WTC11 (cell line): ENCODE results near the gene GLG1. TPM values are rescaled to one million over a fixed set of nuclear protein-coding genes. Genes with fewer than 3 reads are reported as not detected.

ENCODE experiments used
- ATAC-seq: fragments of 200-7000 bp; cut with Tn5 transposase; 2 replicates; pipeline ENCODE4 v1.10.0; 2021; ENCODE audit warnings: mild to moderate bottlenecking, moderate library complexity
- CTCF ChIA-PET: fragments of 300-600 bp; sonication (Branson Sonifier 250); formaldehyde crosslinking; loops from one replicate; lab custom pipeline; 2021; ENCODE audit warnings: antibody characterized with exemption; lab: Charles Lee
- POLR2A ChIA-PET: fragments of 350-600 bp; sonication (Branson Sonifier 250); formaldehyde crosslinking; loops from one replicate; lab custom pipeline; 2021; ENCODE audit warnings: antibody characterized with exemption; lab: Charles Lee
- DNase-seq: peaks from one replicate; pipeline ENCODE4 v3.0.0; 2021; ENCODE audit warnings: low spot score
- H3K27ac Mint-ChIP-seq: 2 replicates; pipeline ENCODE4 v1.8.0; 2021; ENCODE audit warnings: mixed read lengths
- H3K27me3 Mint-ChIP-seq: 2 replicates; pipeline ENCODE4 v1.8.0; 2021; ENCODE audit warnings: low read depth, mild to moderate bottlenecking, moderate library complexity, mixed read lengths
- H3K36me3 Mint-ChIP-seq: 2 replicates; pipeline ENCODE4 v1.8.0; 2021; ENCODE audit warnings: mixed read lengths
- H3K4me1 Mint-ChIP-seq: 2 replicates; pipeline ENCODE4 v1.8.0; 2022; ENCODE audit warnings: mixed read lengths
- H3K4me3 Mint-ChIP-seq: 2 replicates; pipeline ENCODE4 v1.8.0; 2021; ENCODE audit warnings: mild to moderate bottlenecking, moderate library complexity, mixed read lengths
- H3K9me3 Mint-ChIP-seq: 2 replicates; pipeline ENCODE4 v1.8.0; 2021; ENCODE audit warnings: mixed read lengths
- AR ChIP-seq: fragments of 250-450 bp; sonication (Bioruptor Pico); IDR thresholded peaks from 2 replicates; pipeline ENCODE4 v1.9.0; 2021; ENCODE audit warnings: mild to moderate bottlenecking
- ATF3 ChIP-seq: sonication (generic); formaldehyde crosslinking; conservative IDR thresholded peaks from 2 replicates; pipeline ENCODE4 v1.8.1; 2022; ENCODE audit warnings: mild to moderate bottlenecking, missing genetic modification reagents
- CTCF ChIP-seq: fragments of 200-600 bp; IDR thresholded peaks from 2 replicates; pipeline ENCODE4 v1.8.0; 2022; ENCODE audit warnings: antibody characterized with exemption
- FOXJ3 ChIP-seq: sonication (generic); formaldehyde crosslinking; IDR thresholded peaks from 2 replicates; pipeline ENCODE4 v1.9.0; 2021; ENCODE audit warnings: missing genetic modification reagents, mild to moderate bottlenecking, borderline replicate concordance
- IRF2 ChIP-seq: sonication (generic); formaldehyde crosslinking; IDR thresholded peaks from 2 replicates; pipeline ENCODE4 v1.8.0; 2022; ENCODE audit warnings: low read depth, missing genetic modification reagents, borderline replicate concordance
- MAX ChIP-seq: sonication (generic); formaldehyde crosslinking; IDR thresholded peaks from 2 replicates; pipeline ENCODE4 v1.8.0; 2022; ENCODE audit warnings: mild to moderate bottlenecking, missing genetic modification reagents
- NFATC4 ChIP-seq: fragments of 250-450 bp; sonication (Bioruptor Pico); IDR thresholded peaks from 2 replicates; pipeline ENCODE4 v1.9.0; 2021; ENCODE audit warnings: mild to moderate bottlenecking
- RORB ChIP-seq: fragments of 250-450 bp; sonication (Bioruptor Pico); IDR thresholded peaks from 2 replicates; pipeline ENCODE4 v1.9.0; 2021; ENCODE audit warnings: mild to moderate bottlenecking
- TCF7 ChIP-seq: sonication (generic); formaldehyde crosslinking; IDR thresholded peaks from 2 replicates; pipeline ENCODE4 v1.8.0; 2022; ENCODE audit warnings: mild to moderate bottlenecking, low read depth, missing genetic modification reagents, moderate library complexity
- ZNF121 ChIP-seq: sonication (generic); formaldehyde crosslinking; IDR thresholded peaks from 2 replicates; pipeline ENCODE4 v1.8.0; 2023; ENCODE audit warnings: missing genetic modification reagents
- ZNF232 ChIP-seq: sonication (generic); formaldehyde crosslinking; IDR thresholded peaks from 2 replicates; pipeline ENCODE4 v1.8.0; 2022; ENCODE audit warnings: mild to moderate bottlenecking, missing genetic modification reagents
- ZNF263 ChIP-seq: sonication (generic); formaldehyde crosslinking; IDR thresholded peaks from 2 replicates; pipeline ENCODE4 v1.8.1; 2022; ENCODE audit warnings: low read depth, mild to moderate bottlenecking, moderate library complexity, missing genetic modification reagents
- ZNF423 ChIP-seq: fragments of 250-450 bp; sonication (Bioruptor Pico); IDR thresholded peaks from 2 replicates; pipeline ENCODE4 v2.1.2; 2022; ENCODE audit warnings: mild to moderate bottlenecking, moderate library complexity
- ZNF512 ChIP-seq: sonication (generic); formaldehyde crosslinking; IDR thresholded peaks from 2 replicates; pipeline ENCODE4 v1.8.1; 2022; ENCODE audit warnings: missing genetic modification reagents, borderline replicate concordance
- ZSCAN18 ChIP-seq: fragments of 250-450 bp; sonication (Bioruptor Pico); IDR thresholded peaks from 2 replicates; pipeline ENCODE4 v2.1.2; 2022; ENCODE audit warnings: mild to moderate bottlenecking, moderate library complexity
- total RNA-seq: library from RNA; stranded (reverse); gene quantifications from 3 replicates; pipeline ENCODE4 v1.2.3, GENCODE V29; 2021

GLG1 gene
- total RNA-seq, 1 experiment from 2014 or later, result 156 TPM

GRCh38 chr16:74605332-74605731 lies 1.6 kb downstream of the GLG1 start (continued):
- TF ChIP-seq AR (CRISPR knock-in tag) (no peak), ZNF423 (no peak), FOXJ3 (CRISPR knock-in tag) (no peak), CTCF (no peak)
- TF ChIP-seq, all 79 proteins: peak for 0

- Mint-ChIP-seq H3K27me3 (no peaks in the 10 kb centered on the region), H3K27ac (peak overlapping the region; percentile 69; the same call in 1 of the 2 replicates), H3K36me3 (peaks cover 3% of the 10 kb centered on the region; the same call in 1 of the 2 replicates), H3K9me3 (no peaks in the 10 kb centered on the region), H3K4me3 (peak overlapping the region; percentile 86), H3K4me1 (peaks cover 52% of the 10 kb centered on the region)
- DNase-seq (no peak), ATAC-seq (no peak)
- CTCF ChIA-PET, result interaction anchor here (1.4 kb wide), 1 partner anchor 19 kb away, joined by 4 read pairs; no protein-coding TSS in a partner anchor
- TF ChIP-seq ATF3, result no peak
- no peak for TF ChIP-seq ZSCAN18 (CRISPR knock-in tag)
- TF ChIP-seq ZNF232, result no peak
- TF ChIP-seq RORB (CRISPR knock-in tag), result no peak
- no peak for TF ChIP-seq ZNF263 (CRISPR knock-in tag)
- TF ChIP-seq MAX, result no peak
- TF ChIP-seq NFATC4, result no peak
- POLR2A ChIA-PET, result interaction anchor here (0.6 to 0.7 kb wide), 2 partner anchors 17 to 270 kb away, joined by 3 to 4 read pairs; no protein-coding TSS in a partner anchor
Measured at GRCh38 chr16:74603848-74604247, 3.1 kb downstream of the GLG1 start.

- Mint-ChIP-seq H3K9me3 (no peaks in the 10 kb centered on the region), H3K4me1 (peaks cover 40% of the 10 kb centered on the region)
- TF ChIP-seq AR (CRISPR knock-in tag) (no peak), ZNF121 (CRISPR knock-in tag) (no peak), TCF7 (no peak), IRF2 (CRISPR knock-in tag) (no peak), NFATC4 (no peak), ZNF512 (CRISPR knock-in tag) (no peak)
- TF ChIP-seq, all 79 proteins: peak for 0
- H3K36me3 Mint-ChIP-seq, result peaks cover 9% of the 10 kb centered on the region
- ATAC-seq, result no peak
- H3K27me3 Mint-ChIP-seq, result no peaks in the 10 kb centered on the region
- POLR2A ChIA-PET, result no interaction called here
- peak overlapping the region; percentile 8; the same call in 1 of the 2 replicates for H3K27ac Mint-ChIP-seq
- CTCF ChIA-PET, result no interaction called here
- H3K4me3 Mint-ChIP-seq, result no peak overlapping the region
- no peak for DNase-seq
Measured at GRCh38 chr16:74601126-74601871, 5.6 kb downstream of the GLG1 start.
